ENCODE results near the gene KRT76.
"Not testable (repeated sequence)": the region's sequence is repeated elsewhere in the genome, so short reads cannot be mapped to it uniquely, and the experiment has no call there.

The KRT76 gene

GRCh38 chr12:52796839-52797528 is 19.8 kb upstream of the KRT76 start:
- DNase-seq = no peak

- no peak for DNase-seq
These were observed 19.3 kb upstream of the KRT76 start for GRCh38 chr12:52796429-52796794.

GRCh38 chr12:52795694-52796428 is 18.7 kb upstream of the KRT76 start, which contains the start of gene KRT3:
Gene KRT3, minus strand, starts transcription at chr12:52796117. Its CDS starts 75 bp downstream, at chr12:52796042.
- DNase-seq = no peak

GRCh38 chr12:52795332-52795674 is 18.2 kb upstream of the KRT76 start:
- DNase-seq = not testable (repeated sequence)

- DNase-seq = no peak
These were observed 17.6 kb upstream of the KRT76 start for GRCh38 chr12:52794479-52795331.

GRCh38 chr12:52792185-52793029 is 15.3 kb upstream of the KRT76 start:
- no peak for DNase-seq

- no peak for DNase-seq
These were observed 14.4 kb upstream of the KRT76 start for GRCh38 chr12:52791271-52792184.

GRCh38 chr12:52790427-52791270 is 13.5 kb upstream of the KRT76 start:
- DNase-seq = no peak

- DNase-seq = peak; percentile 44
These were observed 12.7 kb upstream of the KRT76 start for GRCh38 chr12:52789637-52790426.

GRCh38 chr12:52788876-52789636 is 11.9 kb upstream of the KRT76 start:
- DNase-seq = no peak

- DNase-seq = no peak
These were observed 11.2 kb upstream of the KRT76 start for GRCh38 chr12:52788192-52788875.

GRCh38 chr12:52787324-52788191 is 10.4 kb upstream of the KRT76 start:
- DNase-seq = peak; percentile 44

- DNase-seq = no peak
These were observed 7.8 kb upstream of the KRT76 start for GRCh38 chr12:52784909-52785308.

GRCh38 chr12:52783563-52784316 is 6.6 kb upstream of the KRT76 start:
- no peak for DNase-seq

GRCh38 chr12:52782502-52782901 is 5.4 kb upstream of the KRT76 start:
- DNase-seq = no peak

GRCh38 chr12:52781399-52782082 is 4.4 kb upstream of the KRT76 start:
- no peak for DNase-seq
